Heart left ventricle (tissue), 16 donors: ENCODE results near the gene DCLK1. TPM values are rescaled to one million over a fixed set of nuclear protein-coding genes. Genes with fewer than 3 reads are reported as not detected.
A peak's percentile ranks its signal among the peaks of the same experiment; 100 is the strongest.

Experiments used
- ATAC-seq, 4 donors: fragments of 200-7000 bp; cut with Tn5 transposase; one replicate each; pipeline ENCODE4 v1.9.1; 2020 to 2022; ENCODE audit warnings: moderate library complexity in 4 of 4, mild to moderate bottlenecking in 3 of 4, moderate number of reproducible peaks in 1 of 4
- DNase-seq, 5 donors: peaks; one replicate each; pipeline ENCODE4 v3.0.0-alpha.2; 2020
- H3K27ac ChIP-seq, 12 donors: fragments of 200-600 bp; sonication (generic) in 4 of 12; one replicate each; pipeline versions ENCODE4 v1.5.0 to v1.8.0; 2016 to 2022; ENCODE audit warnings: mild to moderate bottlenecking in 2 of 12
- H3K27me3 ChIP-seq, 9 donors: fragments of 200-600 bp; sonication (generic) in 2 of 9; one replicate each; pipeline versions ENCODE4 v1.5.1 to v1.8.0; 2016 to 2022; ENCODE audit warnings: mild to moderate bottlenecking in 3 of 9
- H3K36me3 ChIP-seq, 9 donors: fragments of 200-600 bp; sonication (generic) in 2 of 9; one replicate each; pipeline versions ENCODE4 v1.5.0 to v1.8.0; 2018 to 2022; ENCODE audit warnings: mild to moderate bottlenecking in 2 of 9
- H3K4me1 ChIP-seq, 12 donors: fragments of 200-600 bp; sonication (generic) in 4 of 12; one replicate each; pipeline versions ENCODE4 v1.5.0 to v1.8.0; 2016 to 2022; ENCODE audit warnings: mild to moderate bottlenecking in 3 of 12
- H3K4me3 ChIP-seq, 12 donors: fragments of 200-600 bp; sonication (generic) in 4 of 12; one replicate each; pipeline versions ENCODE4 v1.5.0 to v1.8.0; 2017 to 2022; ENCODE audit warnings: mild to moderate bottlenecking in 9 of 12, moderate library complexity in 4 of 12
- H3K9me3 ChIP-seq, 12 donors: fragments of 200-600 bp; sonication (generic) in 4 of 12; one replicate each; pipeline versions ENCODE4 v1.5.0 to v1.8.0; 2016 to 2022; ENCODE audit warnings: mild to moderate bottlenecking in 1 of 12
- POLR2A ChIP-seq, 2 donors: fragments of 450-650 bp; IDR thresholded peaks; one replicate each; pipeline ENCODE4 v1.6.1; 2017; ENCODE audit warnings: antibody characterized with exemption in 2 of 2, mild to moderate bottlenecking in 2 of 2, moderate library complexity in 2 of 2
- WGBS, 4 donors: extraction: QIAGEN DNeasy Blood & Tissue Kit in 2 of 4; methylation state at CpG; one replicate each; pipeline versions ENCODE4 v1.1.5 to v1.1.7; 2013 to 2018; 5-methylcytosine and 5-hydroxymethylcytosine counted together
- intact Hi-C, 10 donors: fragments of 100-400 bp; cut with DNase I; formaldehyde crosslinking; loops; one replicate each; pipeline versions ENCODE4 v1.11.1 to v1.14.2; 2022
- long read RNA-seq, 3 donors: library from polyadenylated mRNA; unstranded; transcript quantifications; one replicate each; pipeline ENCODE4 v2.0.0, GENCODE V29; 2020 to 2021
- polyA plus RNA-seq, 2 donors: library from polyadenylated mRNA; stranded (reverse); fragments of 200-250 nt; gene quantifications; one replicate each; pipeline ENCODE4 v1.2.3, GENCODE V29; 2013
- total RNA-seq, 9 donors: library from RNA; depleted of rRNA in 2 of 9; stranded (reverse); fragments of >200 nt in 2 of 9; fragmentation: NEBNext Ultra II Directional in 3 of 9; extraction: Animal tissue kit (Norgen Biotek cat#: 25700) in 3 of 9; gene quantifications; one replicate each; pipeline versions ENCODE4 v1.1.0 to v1.2.4, GENCODE V29; 2016 to 2023
- TF ChIP-seq, protein P1 (sequence below), 12 donors: fragments of 200-600 bp; sonication (generic) in 4 of 12; IDR thresholded peaks; one replicate each; pipeline versions ENCODE4 v1.5.0 to v1.8.0; 2018 to 2022; ENCODE audit warnings: antibody characterized with exemption in 12 of 12, mild to moderate bottlenecking in 5 of 12
- donor health status: ischemic (EF 13 %, LVEDD 7.1; RV severe dilation, severe dysfunction).
- donor health status: healthy with polysubstance abuse.
- donor health status: DM: no; HTN: yes; CAD: no.
- donor health status: DM: no; HTN: no; CAD: no.
- donor health status: ischemic (EF 25% LVEDD 6.9; RV normal size, moderate dysfunction).
- donor health status: ischemic (EF 25% LVEDD 5.7; RV mildly dilated, moderate dysfunction).
- donor health status: healthy.
- donor health status: DM: yes; HTN: yes; CAD: no.
- donor health status: ischemic (EF 35%, LVEDD 5.7; RV mildly dilated, moderate dysfunction).
- donor health status: nonischemic (EF 11% LVEDD 7.7; RV severe dilation, severe dysfunction).
- donor health status: DM: yes; HTN: yes; CAD: no.
- donor health status: PGD.
- donor health status: ischemic (EF 29% LVEDD 5.4; RV normal size, mild dysfunction).
- donor health status: nonischemic (EF 23%, LVEDD 6.1; RV moderate dilation, normal function).

Gene DCLK1
- total RNA-seq, result 10 to 100 TPM in 6 of 9 donors, 1 to 10 TPM in 3; 6.1 to 15.9 (median 11.6) TPM
- polyA plus RNA-seq, result 1 to 10 TPM; 3.4 to 5.2 TPM
- long read RNA-seq, donor 1, partial matches to known transcripts, result 0 of 2 reads
- long read RNA-seq, donor 1, other reads (novel, unspliced or antisense), result 0 of 2 reads
- long read RNA-seq, donor 2, partial matches to known transcripts, result 1 of 4 reads
- long read RNA-seq, donor 2, other reads (novel, unspliced or antisense), result 3 of 4 reads
- long read RNA-seq, donor 3, full-length matches to known transcripts, result 11 of 14 reads
- long read RNA-seq, donor 3, partial matches to known transcripts, result 3 of 14 reads
- long read RNA-seq, donor 3, other reads (novel, unspliced or antisense), result 0 of 14 reads

DNA sequence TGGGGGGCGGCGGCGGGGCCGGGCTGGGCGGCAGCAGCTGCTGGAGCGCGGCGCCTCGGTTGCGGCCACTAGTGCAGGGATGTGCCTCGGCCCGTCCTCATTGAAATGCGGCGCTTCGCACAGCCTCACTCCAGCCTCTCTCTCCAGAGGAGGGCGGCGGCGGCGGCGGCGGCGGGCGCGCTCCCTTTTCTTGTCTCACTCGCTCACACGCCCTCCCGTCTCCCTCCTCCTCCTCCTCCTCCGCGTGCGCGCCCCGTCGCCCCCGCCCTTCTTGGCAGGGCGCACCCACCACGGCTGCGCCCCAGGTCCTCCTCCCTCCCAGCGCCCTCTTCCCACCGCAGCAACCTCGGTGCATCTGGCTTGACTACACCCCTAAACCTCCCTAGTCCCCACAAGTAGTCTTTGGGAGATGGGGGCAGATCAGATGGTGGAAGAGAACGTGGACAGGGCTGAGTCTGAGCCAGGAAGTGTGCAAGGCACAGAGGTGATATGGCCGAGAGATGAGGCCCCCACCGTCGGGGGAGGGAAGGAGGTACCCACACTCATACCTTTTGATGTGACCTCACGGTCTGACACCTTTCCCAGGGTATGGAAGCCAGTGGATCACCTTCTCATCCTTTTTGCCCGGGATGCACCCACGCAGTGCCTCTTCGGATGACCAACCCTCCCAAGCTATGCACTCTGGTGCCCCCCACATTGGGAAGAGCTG is at the start of gene DCLK1:
Gene DCLK1, minus strand, starts transcription at position 161 of the 709 bp plus-strand sequence.
- peaks cover 0 to 33% (median 10%) of the 10 kb centered on the region in 12 donors for H3K4me1 ChIP-seq

DNA sequence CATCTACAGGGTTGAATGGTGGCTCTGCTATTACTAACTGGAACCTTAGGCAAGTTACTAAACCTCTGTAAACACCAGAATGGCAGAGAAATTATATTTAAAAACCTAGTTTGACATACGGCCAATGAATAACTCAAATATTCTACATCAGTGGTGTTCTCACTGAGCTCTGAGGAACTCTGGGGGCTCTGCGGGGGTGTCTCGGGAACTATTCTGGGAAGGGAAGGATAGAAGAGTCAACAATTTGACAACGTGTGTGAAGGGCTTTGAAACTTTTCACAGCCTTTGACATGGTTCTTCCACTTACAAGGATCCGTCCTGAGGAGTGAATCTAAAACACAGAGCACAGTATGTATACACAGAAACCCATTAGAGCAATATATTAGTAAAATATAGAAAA is 44.4 kb upstream of the DCLK1 start:
- Histone ChIP-seq H3K36me3 (no peaks in the 10 kb centered on the region), H3K27me3 (no peaks in the 10 kb centered on the region), H3K27ac (no peak overlapping the region), H3K9me3 (no peaks in the 10 kb centered on the region), H3K4me1 (no peaks in the 10 kb centered on the region), H3K4me3 (no peak overlapping the region)
- intact Hi-C loops, result no loop called here
- 77 to 83% (median 81%) methylated on average over 5 of the region's 5 CpGs for WGBS, 4 donors
- ATAC-seq (no peak), DNase-seq (no peak)
- TF ChIP-seq, protein P1, sequence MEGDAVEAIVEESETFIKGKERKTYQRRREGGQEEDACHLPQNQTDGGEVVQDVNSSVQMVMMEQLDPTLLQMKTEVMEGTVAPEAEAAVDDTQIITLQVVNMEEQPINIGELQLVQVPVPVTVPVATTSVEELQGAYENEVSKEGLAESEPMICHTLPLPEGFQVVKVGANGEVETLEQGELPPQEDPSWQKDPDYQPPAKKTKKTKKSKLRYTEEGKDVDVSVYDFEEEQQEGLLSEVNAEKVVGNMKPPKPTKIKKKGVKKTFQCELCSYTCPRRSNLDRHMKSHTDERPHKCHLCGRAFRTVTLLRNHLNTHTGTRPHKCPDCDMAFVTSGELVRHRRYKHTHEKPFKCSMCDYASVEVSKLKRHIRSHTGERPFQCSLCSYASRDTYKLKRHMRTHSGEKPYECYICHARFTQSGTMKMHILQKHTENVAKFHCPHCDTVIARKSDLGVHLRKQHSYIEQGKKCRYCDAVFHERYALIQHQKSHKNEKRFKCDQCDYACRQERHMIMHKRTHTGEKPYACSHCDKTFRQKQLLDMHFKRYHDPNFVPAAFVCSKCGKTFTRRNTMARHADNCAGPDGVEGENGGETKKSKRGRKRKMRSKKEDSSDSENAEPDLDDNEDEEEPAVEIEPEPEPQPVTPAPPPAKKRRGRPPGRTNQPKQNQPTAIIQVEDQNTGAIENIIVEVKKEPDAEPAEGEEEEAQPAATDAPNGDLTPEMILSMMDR (IDR thresholded peaks at IDR 0.05), result no peak
- no peak for TF ChIP-seq POLR2A (IDR thresholded peaks at IDR 0.05)

More for the DNA sequence above, at the start of gene DCLK1:
- WGBS, 4 donors, result 8 to 9% (median 8%) methylated on average over 33 to 48 of the region's 48 CpGs
- peak within 1 kb of the TSS in 11 of 12 donors; percentile 29 to 65 (median 55) for H3K27ac ChIP-seq
- TF ChIP-seq, protein P1 (IDR thresholded peaks at IDR 0.05), result peak in 1 of 12 donors; percentile 14
- TF ChIP-seq POLR2A (IDR thresholded peaks at IDR 0.05), result no peak
- peak; percentile 65 to 81 (median 73) for DNase-seq
- peaks cover 0 to 12% (median 0%) of the 10 kb centered on the region in 9 donors for H3K27me3 ChIP-seq
- no peaks in the 10 kb centered on the region for H3K9me3 ChIP-seq
- ATAC-seq, result peak; percentile 60 to 87 (median 78)
- intact Hi-C loops, result loop anchor here in 1 of 10 donors (5.0 kb wide), 1 partner anchor 154 kb away; no protein-coding TSS in a partner anchor
- H3K36me3 ChIP-seq, result no peaks in the 10 kb centered on the region
- H3K4me3 ChIP-seq, result peak within 1 kb of the TSS; percentile 29 to 88 (median 57)

DNA sequence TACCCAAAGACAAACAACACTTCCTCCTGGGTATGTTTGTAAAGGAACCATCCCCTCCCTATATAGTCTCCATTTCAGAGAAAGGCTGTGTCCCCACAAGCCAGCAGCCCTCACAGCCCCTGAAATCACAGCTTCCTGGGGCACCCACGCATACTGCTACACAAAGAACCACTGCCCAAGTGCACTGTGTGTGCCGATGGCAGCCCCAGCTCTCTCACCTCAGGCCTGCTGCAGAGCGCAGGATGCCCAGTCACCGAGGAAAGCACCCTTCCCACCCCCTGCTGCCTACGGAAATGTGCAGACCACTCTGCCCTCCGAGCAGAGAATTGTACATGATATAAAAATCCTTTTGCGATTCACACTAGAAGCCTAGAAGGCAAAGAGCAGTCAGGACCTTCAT is 43.7 kb upstream of the DCLK1 start:
- no peaks in the 10 kb centered on the region for H3K4me1 ChIP-seq
- no peak for TF ChIP-seq POLR2A (IDR thresholded peaks at IDR 0.05)
- TF ChIP-seq, protein P1 (IDR thresholded peaks at IDR 0.05), result no peak
- H3K4me3 ChIP-seq, result no peak overlapping the region
- no peak overlapping the region for H3K27ac ChIP-seq
- no peak for ATAC-seq
- WGBS, 4 donors, result 62 to 76% (median 74%) methylated on average over 7 of the region's 7 CpGs
- H3K36me3 ChIP-seq, result no peaks in the 10 kb centered on the region
- no peaks in the 10 kb centered on the region for H3K27me3 ChIP-seq
- no peak for DNase-seq
- intact Hi-C loops, result no loop called here
- no peaks in the 10 kb centered on the region for H3K9me3 ChIP-seq
